Kidney (tissue), 14 donors: ENCODE measurements around the gene WDR26. TPM values are rescaled to one million over a fixed set of nuclear protein-coding genes. Genes with fewer than 3 reads are reported as not detected.

Experiments
- DNase-seq, 5 donors: peaks; one replicate each; pipeline ENCODE4 v3.0.0-alpha.2; 2013 to 2020
- FAIRE-seq: peaks from 2 replicates; lab custom pipeline; 2012; peaks lifted over from hg19 to GRCh38; lab: Jason Lieb, UNC
- H3K27ac ChIP-seq, 2 donors: one replicate each; pipeline ENCODE4 v1.7.0; 2013; ENCODE audit warnings: low read depth in 2 of 2, low read length in 2 of 2, inconsistent platforms in 1 of 2
- H3K27me3 ChIP-seq: one replicate; pipeline ENCODE4 v1.7.1; 2013; ENCODE audit warnings: low read length, inconsistent platforms; ENCODE audit not compliant: control insufficient read depth, insufficient read depth
- H3K36me3 ChIP-seq, 3 donors: one replicate each; pipeline versions ENCODE4 v1.7.0 to v1.7.1; 2013; ENCODE audit warnings: low read length in 3 of 3, control low read depth in 1 of 3, inconsistent platforms in 1 of 3; ENCODE audit not compliant: insufficient read depth in 3 of 3, control insufficient read depth in 2 of 3
- H3K4me1 ChIP-seq, 3 donors: one replicate each; pipeline versions ENCODE4 v1.7.0 to v1.7.1; 2013; ENCODE audit warnings: low read length in 3 of 3, inconsistent platforms in 1 of 3, low read depth in 1 of 3; ENCODE audit not compliant: control insufficient read depth in 2 of 3, insufficient read depth in 2 of 3
- H3K4me3 ChIP-seq, 3 donors: one replicate each; pipeline versions ENCODE4 v1.7.0 to v1.8.1; 2013; ENCODE audit warnings: low read length in 3 of 3, control low read depth in 1 of 3, inconsistent platforms in 1 of 3
- H3K9ac ChIP-seq, 3 donors: one replicate each; pipeline versions ENCODE4 v1.7.0 to v1.7.1; 2013; ENCODE audit warnings: low read length in 3 of 3, control low read depth in 1 of 3, inconsistent platforms in 1 of 3
- H3K9me3 ChIP-seq, 3 donors: one replicate each; pipeline versions ENCODE4 v1.7.0 to v1.7.1; 2013; ENCODE audit warnings: low read length in 3 of 3, control low read depth in 1 of 3, inconsistent platforms in 1 of 3; ENCODE audit not compliant: control insufficient read depth in 2 of 3, insufficient read depth in 1 of 3
- intact Hi-C: fragments of 100-400 bp; cut with DNase I; formaldehyde crosslinking; loops from one replicate; pipeline ENCODE4 v1.11.1; 2022
- polyA plus RNA-seq: library from polyadenylated mRNA; stranded (reverse); fragments of 350-450 nt; fragmentation: Illumina TruSeq; extraction: RNeasy Lipid Tissue Mini Kit (QIAGEN cat#74804); gene quantifications from one replicate; pipeline ENCODE4 v1.2.3, GENCODE V29; 2014; ENCODE audit warnings: low read depth, low replicate concordance; ENCODE audit not compliant: insufficient read depth
- total RNA-seq: library from RNA; stranded (reverse); fragmentation: NEBNext Ultra II Directional; extraction: Animal tissue kit (Norgen Biotek cat#: 25700); gene quantifications from one replicate; pipeline ENCODE4 v1.2.1, GENCODE V29; 2021
- TF ChIP-seq, protein P1 (sequence below): IDR thresholded peaks from 3 replicates; pipeline ENCODE4 v1.5.1; 2012; ENCODE audit warnings: mild to moderate bottlenecking, moderate library complexity, borderline replicate concordance; ENCODE audit not compliant: insufficient read depth; ENCODE audit errors: extremely low read depth
- donor health status: control.
- donor health status: control.
- donor health status: control.
- donor health status: control.
- donor health status: control.
- donor health status: DM: yes; HTN: yes; CAD: no.
- donor health status: Normal renal cell carcinoma (clear cell type).

WDR26 gene
- total and polyA plus RNA-seq, 2 donors from 2014 or later = 23.9 to 77.5 TPM

DNA sequence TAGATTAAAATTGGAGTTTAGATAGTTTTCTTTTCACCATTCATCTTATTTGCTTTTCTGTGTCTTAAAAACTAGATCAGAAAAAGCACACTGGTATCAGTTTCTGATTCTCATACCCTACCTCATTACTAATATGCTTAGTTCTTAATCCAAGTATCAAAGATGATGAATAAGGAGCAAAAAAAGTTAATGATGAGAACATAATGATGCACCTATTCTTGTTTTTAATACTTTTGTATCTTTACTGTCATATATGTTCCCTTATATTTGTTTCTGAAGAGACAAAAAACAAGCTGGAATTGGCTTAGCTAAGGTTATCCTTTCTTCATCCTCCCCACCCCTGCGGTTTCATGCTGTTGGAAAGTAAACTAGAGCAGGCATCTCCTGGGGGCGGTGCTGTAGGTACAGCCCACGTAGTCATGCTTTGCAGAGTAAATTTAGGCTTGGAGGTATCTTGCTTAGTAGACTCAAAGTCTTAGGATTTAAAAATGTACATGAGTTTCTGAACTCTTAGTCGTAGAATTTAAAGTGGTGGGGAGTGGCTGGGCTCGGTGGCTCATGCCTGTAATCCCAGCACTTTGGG is 61.5 kb downstream of the WDR26 start:
- H3K4me1 ChIP-seq = no peaks in the 10 kb centered on the region
- no peak overlapping the region for H3K27ac ChIP-seq
- H3K4me3 ChIP-seq = no peak overlapping the region
- H3K9ac ChIP-seq = no peak overlapping the region
- FAIRE-seq = no peak
- no peak for DNase-seq
- H3K9me3 ChIP-seq = no peaks in the 10 kb centered on the region
- no peaks in the 10 kb centered on the region for H3K27me3 ChIP-seq
- TF ChIP-seq, protein P1, sequence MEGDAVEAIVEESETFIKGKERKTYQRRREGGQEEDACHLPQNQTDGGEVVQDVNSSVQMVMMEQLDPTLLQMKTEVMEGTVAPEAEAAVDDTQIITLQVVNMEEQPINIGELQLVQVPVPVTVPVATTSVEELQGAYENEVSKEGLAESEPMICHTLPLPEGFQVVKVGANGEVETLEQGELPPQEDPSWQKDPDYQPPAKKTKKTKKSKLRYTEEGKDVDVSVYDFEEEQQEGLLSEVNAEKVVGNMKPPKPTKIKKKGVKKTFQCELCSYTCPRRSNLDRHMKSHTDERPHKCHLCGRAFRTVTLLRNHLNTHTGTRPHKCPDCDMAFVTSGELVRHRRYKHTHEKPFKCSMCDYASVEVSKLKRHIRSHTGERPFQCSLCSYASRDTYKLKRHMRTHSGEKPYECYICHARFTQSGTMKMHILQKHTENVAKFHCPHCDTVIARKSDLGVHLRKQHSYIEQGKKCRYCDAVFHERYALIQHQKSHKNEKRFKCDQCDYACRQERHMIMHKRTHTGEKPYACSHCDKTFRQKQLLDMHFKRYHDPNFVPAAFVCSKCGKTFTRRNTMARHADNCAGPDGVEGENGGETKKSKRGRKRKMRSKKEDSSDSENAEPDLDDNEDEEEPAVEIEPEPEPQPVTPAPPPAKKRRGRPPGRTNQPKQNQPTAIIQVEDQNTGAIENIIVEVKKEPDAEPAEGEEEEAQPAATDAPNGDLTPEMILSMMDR = no peak
- H3K36me3 ChIP-seq = peaks cover 12 to 54% (median 23%) of the 10 kb centered on the region in 3 donors
- intact Hi-C loops = no loop called here

DNA sequence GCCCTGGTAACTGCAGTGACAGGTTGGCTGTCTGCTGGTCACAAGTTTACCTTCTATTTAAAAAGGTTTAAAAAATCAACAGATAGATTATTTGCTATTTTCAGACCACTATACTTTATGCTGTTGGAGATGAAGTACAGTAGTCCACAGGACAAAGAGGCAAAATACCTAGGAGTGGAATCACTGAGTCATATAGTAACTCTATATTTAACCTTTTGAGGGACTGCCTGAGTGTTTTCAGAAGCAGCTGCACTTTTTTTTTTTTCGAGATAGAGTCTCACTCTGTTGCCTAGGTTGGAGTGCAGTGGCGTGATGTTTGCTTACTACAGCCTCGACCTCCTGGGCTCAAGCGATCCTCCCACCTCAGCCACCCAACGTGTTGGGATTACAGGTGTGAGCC is 66.2 kb downstream of the WDR26 start:
- TF ChIP-seq, protein P1 = no peak
- H3K36me3 ChIP-seq = peaks cover 12 to 41% (median 17%) of the 10 kb centered on the region in 3 donors

GRCh38 chr1:224359207-224359606 is 75.4 kb downstream of the WDR26 start:
- intact Hi-C loops = no loop called here
- Histone ChIP-seq H3K9ac (no peak overlapping the region), H3K4me3 (no peak overlapping the region), H3K9me3 (no peaks in the 10 kb centered on the region), H3K36me3 (no peaks in the 10 kb centered on the region), H3K27ac (no peak overlapping the region), H3K27me3 (no peaks in the 10 kb centered on the region), H3K4me1 (peaks cover 3 to 11% (median 10%) of the 10 kb centered on the region in 3 donors)
- FAIRE-seq = no peak
- no peak for DNase-seq
- TF ChIP-seq, protein P1 = no peak

More for the DNA sequence above, 66.2 kb downstream of the WDR26 start:
- H3K4me3 ChIP-seq = no peak overlapping the region
- DNase-seq = no peak
- peaks cover 0 to 7% (median 3%) of the 10 kb centered on the region in 3 donors for H3K4me1 ChIP-seq
- no peaks in the 10 kb centered on the region for H3K27me3 ChIP-seq
- H3K9ac ChIP-seq = no peak overlapping the region
- intact Hi-C loops = no loop called here
- no peaks in the 10 kb centered on the region for H3K9me3 ChIP-seq
- H3K27ac ChIP-seq = no peak overlapping the region
- FAIRE-seq = no peak
